Measurements from ENCODE around the gene CNOT4.

CNOT4 gene

DNA sequence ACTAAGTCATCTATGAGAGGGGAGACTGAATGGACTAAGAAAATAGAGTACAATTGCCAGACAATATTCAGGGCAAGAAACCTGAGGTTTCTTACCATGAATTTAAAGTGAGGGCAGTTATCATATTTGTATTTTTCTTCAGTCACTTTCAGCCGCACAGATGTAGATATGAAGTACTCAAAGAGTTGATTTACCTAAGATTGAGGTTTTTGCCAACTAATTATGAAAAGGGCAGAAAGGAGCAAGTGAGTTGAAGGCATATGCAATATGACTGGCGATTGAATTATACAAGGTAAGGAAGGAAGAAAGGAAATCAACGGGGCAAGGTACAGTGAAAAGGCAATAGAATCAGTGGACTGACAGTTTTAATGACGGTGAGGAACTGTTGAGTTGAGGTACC lies 17.8 kb downstream of the CNOT4 start:
- no peak overlapping the region for H2AFZ ChIP-seq (ENCODE audit: low read depth)
- 0 out of 2 replicates have a peak, but pooled peaks cover 7% of the 10 kb centered on the region for H4K20me1 ChIP-seq (ENCODE audit: insufficient read depth)
- TF ChIP-seq, protein P1, sequence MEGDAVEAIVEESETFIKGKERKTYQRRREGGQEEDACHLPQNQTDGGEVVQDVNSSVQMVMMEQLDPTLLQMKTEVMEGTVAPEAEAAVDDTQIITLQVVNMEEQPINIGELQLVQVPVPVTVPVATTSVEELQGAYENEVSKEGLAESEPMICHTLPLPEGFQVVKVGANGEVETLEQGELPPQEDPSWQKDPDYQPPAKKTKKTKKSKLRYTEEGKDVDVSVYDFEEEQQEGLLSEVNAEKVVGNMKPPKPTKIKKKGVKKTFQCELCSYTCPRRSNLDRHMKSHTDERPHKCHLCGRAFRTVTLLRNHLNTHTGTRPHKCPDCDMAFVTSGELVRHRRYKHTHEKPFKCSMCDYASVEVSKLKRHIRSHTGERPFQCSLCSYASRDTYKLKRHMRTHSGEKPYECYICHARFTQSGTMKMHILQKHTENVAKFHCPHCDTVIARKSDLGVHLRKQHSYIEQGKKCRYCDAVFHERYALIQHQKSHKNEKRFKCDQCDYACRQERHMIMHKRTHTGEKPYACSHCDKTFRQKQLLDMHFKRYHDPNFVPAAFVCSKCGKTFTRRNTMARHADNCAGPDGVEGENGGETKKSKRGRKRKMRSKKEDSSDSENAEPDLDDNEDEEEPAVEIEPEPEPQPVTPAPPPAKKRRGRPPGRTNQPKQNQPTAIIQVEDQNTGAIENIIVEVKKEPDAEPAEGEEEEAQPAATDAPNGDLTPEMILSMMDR (conservative IDR thresholded peaks at IDR 0.05; ENCODE audit: low read depth, low read length), result no peak
- no peaks in the 10 kb centered on the region for H3K4me1 ChIP-seq (ENCODE audit: low read depth, poor library complexity, severe bottlenecking)
- peaks cover 87% of the 10 kb centered on the region for H3K79me2 ChIP-seq (ENCODE audit: insufficient read depth, low read depth)
- no peaks in the 10 kb centered on the region for H3K27me3 ChIP-seq (ENCODE audit: insufficient read depth, low read depth)
- no peaks in the 10 kb centered on the region for H3K36me3 ChIP-seq (ENCODE audit: insufficient read depth)
- no peak overlapping the region for H3K4me3 ChIP-seq (IDR thresholded peaks at IDR 0.05; ENCODE audit: insufficient read depth, low read depth, low read length)
- H3K4me2 ChIP-seq, result no peak overlapping the region
- no peak overlapping the region for H3K9ac ChIP-seq
- no peak overlapping the region for H3K27ac ChIP-seq

DNA sequence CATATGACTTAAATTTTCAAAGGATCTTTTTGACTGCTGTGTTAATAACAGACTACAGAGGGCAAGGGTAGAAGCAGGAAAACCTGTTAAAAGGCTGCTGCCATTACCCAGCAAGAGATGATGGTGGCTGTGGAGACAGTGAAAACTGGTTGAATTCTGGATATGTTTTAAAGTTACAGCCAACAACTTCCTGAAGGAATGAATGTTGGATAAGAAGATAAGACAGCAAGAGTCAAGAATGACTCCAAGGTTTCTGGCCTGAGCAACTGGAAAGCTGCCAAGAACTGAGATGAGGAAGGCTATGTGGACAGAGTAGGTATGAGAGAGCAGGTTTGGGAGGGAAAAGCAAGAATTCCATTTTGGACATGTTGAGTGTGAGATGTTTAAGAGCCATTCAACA lies 19.1 kb downstream of the CNOT4 start:
- Histone ChIP-seq H3K36me3 (ENCODE audit: insufficient read depth) (no peaks in the 10 kb centered on the region), H3K4me1 (ENCODE audit: low read depth, poor library complexity, severe bottlenecking) (no peaks in the 10 kb centered on the region), H3K79me2 (ENCODE audit: insufficient read depth, low read depth) (peaks cover 85% of the 10 kb centered on the region), H3K4me3 (IDR thresholded peaks at IDR 0.05; ENCODE audit: insufficient read depth, low read depth, low read length) (no peak overlapping the region), H3K27ac (no peak overlapping the region), H2AFZ (ENCODE audit: low read depth) (no peak overlapping the region), H4K20me1 (ENCODE audit: insufficient read depth) (0 out of 2 replicates have a peak, but pooled peaks cover 7% of the 10 kb centered on the region), H3K9ac (no peak overlapping the region), H3K4me2 (no peak overlapping the region), H3K27me3 (ENCODE audit: insufficient read depth, low read depth) (no peaks in the 10 kb centered on the region)
- TF ChIP-seq, protein P1 (conservative IDR thresholded peaks at IDR 0.05; ENCODE audit: low read depth, low read length), result no peak

DNA sequence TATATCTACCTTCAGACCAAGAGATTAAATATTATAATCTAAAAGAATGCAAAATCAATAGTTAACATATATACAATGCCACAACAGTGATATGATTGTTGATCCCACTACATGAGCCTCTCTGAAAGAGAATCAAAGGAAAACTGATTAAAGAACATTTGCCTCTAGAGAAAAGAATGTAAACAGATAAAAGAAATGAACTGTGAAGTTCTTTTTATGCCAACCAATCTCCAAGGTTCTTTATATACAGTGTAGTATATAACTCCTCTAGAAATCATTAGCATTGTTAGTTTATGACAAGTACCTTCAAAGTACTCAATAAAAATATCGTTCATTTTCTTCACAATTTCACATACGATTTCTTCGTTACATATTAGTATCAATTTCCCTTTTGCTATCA lies 20.1 kb downstream of the CNOT4 start:
- 0 out of 2 replicates have a peak, but pooled peaks cover 7% of the 10 kb centered on the region for H4K20me1 ChIP-seq (ENCODE audit: insufficient read depth)
- TF ChIP-seq, protein P1 (conservative IDR thresholded peaks at IDR 0.05; ENCODE audit: low read depth, low read length), result no peak

DNA sequence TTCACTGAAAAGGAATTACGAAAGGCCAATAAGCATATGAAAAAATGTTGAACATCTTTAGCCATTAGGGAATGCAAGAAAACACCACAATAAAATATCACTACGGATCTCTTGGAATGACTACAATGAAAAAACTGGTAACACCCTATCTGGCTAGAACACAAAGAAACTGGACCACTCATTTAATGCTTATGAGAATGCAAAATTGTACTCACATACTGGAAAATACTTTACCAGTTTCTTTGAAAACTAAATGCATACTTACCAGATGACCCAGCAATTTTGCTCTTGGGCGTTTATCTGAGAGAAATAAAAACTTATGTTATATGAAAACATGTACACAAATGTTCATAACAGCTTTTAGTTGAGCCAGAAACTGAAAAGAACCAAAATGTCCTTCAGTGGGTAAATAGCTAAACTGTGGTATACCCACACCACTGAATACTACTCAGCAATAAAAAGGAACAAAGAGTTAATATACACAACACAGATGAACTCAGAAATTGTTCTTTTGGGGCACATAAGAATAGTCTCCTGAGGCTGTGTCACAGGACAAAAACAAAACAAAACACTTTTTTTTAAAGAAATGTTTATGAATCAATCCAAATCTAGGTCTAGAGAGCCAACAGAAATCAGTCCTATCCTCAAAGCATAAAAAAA lies 23.5 kb downstream of the CNOT4 start:
- H3K36me3 ChIP-seq (ENCODE audit: insufficient read depth), result no peaks in the 10 kb centered on the region
- H3K4me3 ChIP-seq (IDR thresholded peaks at IDR 0.05; ENCODE audit: insufficient read depth, low read depth, low read length), result no peak overlapping the region
- H3K27me3 ChIP-seq (ENCODE audit: insufficient read depth, low read depth), result no peaks in the 10 kb centered on the region
- no peaks in the 10 kb centered on the region for H3K4me1 ChIP-seq (ENCODE audit: low read depth, poor library complexity, severe bottlenecking)
- no peaks in the 10 kb centered on the region for H4K20me1 ChIP-seq (ENCODE audit: insufficient read depth)
- no peak overlapping the region for H3K27ac ChIP-seq
- H2AFZ ChIP-seq (ENCODE audit: low read depth), result no peak overlapping the region
- peaks cover 85% of the 10 kb centered on the region; the same call in 1 of the 2 replicates for H3K79me2 ChIP-seq (ENCODE audit: insufficient read depth, low read depth)
- H3K4me2 ChIP-seq, result no peak overlapping the region
- TF ChIP-seq, protein P1 (conservative IDR thresholded peaks at IDR 0.05; ENCODE audit: low read depth, low read length), result no peak
- no peak overlapping the region for H3K9ac ChIP-seq

More for the DNA sequence above, 20.1 kb downstream of the CNOT4 start:
- no peak overlapping the region for H3K9ac ChIP-seq
- no peaks in the 10 kb centered on the region for H3K27me3 ChIP-seq (ENCODE audit: insufficient read depth, low read depth)
- no peak overlapping the region for H2AFZ ChIP-seq (ENCODE audit: low read depth)
- H3K4me2 ChIP-seq, result no peak overlapping the region
- H3K4me3 ChIP-seq (IDR thresholded peaks at IDR 0.05; ENCODE audit: insufficient read depth, low read depth, low read length), result no peak overlapping the region
- no peaks in the 10 kb centered on the region for H3K4me1 ChIP-seq (ENCODE audit: low read depth, poor library complexity, severe bottlenecking)
- H3K27ac ChIP-seq, result no peak overlapping the region
- H3K79me2 ChIP-seq (ENCODE audit: insufficient read depth, low read depth), result peaks cover 87% of the 10 kb centered on the region
- no peaks in the 10 kb centered on the region for H3K36me3 ChIP-seq (ENCODE audit: insufficient read depth)
